H9 (cell line): ENCODE results near the gene NMRK1. TPM values are rescaled to one million over a fixed set of nuclear protein-coding genes. Genes with fewer than 3 reads are reported as not detected.

ENCODE experiments used
- DNase-seq: peaks from one replicate; pipeline ENCODE4 v3.0.0-alpha.2; 2017
- H2AFZ ChIP-seq: one replicate; pipeline ENCODE4 v1.6.1; 2013; ENCODE audit warnings: mild to moderate bottlenecking, low read length, control low read depth, moderate library complexity
- H2AK5ac ChIP-seq: 2 replicates; pipeline ENCODE4 v1.6.1; 2013; ENCODE audit warnings: low read length, control low read depth, mixed read lengths; ENCODE audit not compliant: insufficient read length
- H2BK120ac ChIP-seq: one replicate; pipeline ENCODE4 v1.6.1; 2013; ENCODE audit warnings: low read depth, mild to moderate bottlenecking, low read length, control low read depth, inconsistent platforms; ENCODE audit not compliant: poor library complexity, severe bottlenecking
- H2BK12ac ChIP-seq: 2 replicates; pipeline ENCODE4 v1.6.1; 2013; ENCODE audit warnings: low read length, control low read depth, mixed read lengths, low read depth; ENCODE audit not compliant: insufficient read length
- H2BK15ac ChIP-seq: 2 replicates; pipeline ENCODE4 v1.6.1; 2013; ENCODE audit warnings: low read depth, low read length, control low read depth
- H2BK20ac ChIP-seq: one replicate; pipeline ENCODE4 v1.6.1; 2013; ENCODE audit warnings: low read depth, mild to moderate bottlenecking, low read length, control low read depth, inconsistent platforms; ENCODE audit not compliant: poor library complexity, severe bottlenecking
- H2BK5ac ChIP-seq: 2 replicates; pipeline ENCODE4 v1.6.1; 2013; ENCODE audit warnings: low read length, control low read depth, mixed read lengths; ENCODE audit not compliant: insufficient read length
- H3K14ac ChIP-seq: 2 replicates; pipeline ENCODE4 v1.6.1; 2013; ENCODE audit warnings: low read length, control low read depth; ENCODE audit not compliant: insufficient read depth
- H3K18ac ChIP-seq: 2 replicates; pipeline ENCODE4 v1.6.1; 2013; ENCODE audit warnings: low read depth, mild to moderate bottlenecking, mixed read lengths, low read length, control low read depth; ENCODE audit not compliant: insufficient read length
- H3K23ac ChIP-seq: 2 replicates; pipeline ENCODE4 v1.6.1; 2013; ENCODE audit warnings: low read length, control low read depth, mixed read lengths, low read depth; ENCODE audit not compliant: insufficient read length
- H3K23me2 ChIP-seq: 2 replicates; pipeline ENCODE4 v1.6.1; 2013; ENCODE audit warnings: low read depth, mild to moderate bottlenecking, mixed read lengths, low read length, control low read depth; ENCODE audit not compliant: insufficient read length, poor library complexity, severe bottlenecking
- H3K27ac ChIP-seq: 2 replicates; pipeline ENCODE4 v1.5.1; 2013; ENCODE audit warnings: low read length, control low read depth, mixed read lengths, low read depth; ENCODE audit not compliant: insufficient read length
- H3K27me3 ChIP-seq: 2 replicates; pipeline ENCODE4 v1.6.1; 2013; ENCODE audit warnings: low read length, control low read depth, inconsistent platforms; ENCODE audit not compliant: insufficient read depth
- H3K4ac ChIP-seq: 2 replicates; pipeline ENCODE4 v1.6.1; 2013; ENCODE audit warnings: low read depth, mild to moderate bottlenecking, control low read depth, inconsistent platforms, low read length, moderate library complexity
- H3K4me1 ChIP-seq: 2 replicates; pipeline ENCODE4 v1.6.1; 2013; ENCODE audit warnings: low read length, control low read depth, inconsistent platforms; ENCODE audit not compliant: insufficient read depth
- H3K4me2 ChIP-seq: 2 replicates; pipeline ENCODE4 v1.6.1; 2013; ENCODE audit warnings: low read length, control low read depth, mixed read lengths; ENCODE audit not compliant: insufficient read length, insufficient read depth
- H3K56ac ChIP-seq: 2 replicates; pipeline ENCODE4 v1.6.1; 2013; ENCODE audit warnings: low read depth, mild to moderate bottlenecking, mixed read lengths, low read length, control low read depth; ENCODE audit not compliant: insufficient read length
- H3K79me1 ChIP-seq: 2 replicates; pipeline ENCODE4 v1.6.1; 2013; ENCODE audit warnings: low read depth, mild to moderate bottlenecking, moderate library complexity, low read length, control low read depth, inconsistent platforms; ENCODE audit not compliant: insufficient read depth, poor library complexity, severe bottlenecking
- H3K79me2 ChIP-seq: 2 replicates; pipeline ENCODE4 v1.6.1; 2013; ENCODE audit warnings: low read length, control low read depth, inconsistent platforms; ENCODE audit not compliant: insufficient read depth
- H3K9ac ChIP-seq: 2 replicates; pipeline ENCODE4 v1.6.1; 2013; ENCODE audit warnings: low read length, control low read depth, mixed read lengths; ENCODE audit not compliant: insufficient read length; ENCODE audit errors: extremely low read depth
- H3K9me3 ChIP-seq: one replicate; pipeline ENCODE4 v1.6.1; 2013; ENCODE audit warnings: low read depth, low read length, inconsistent platforms; ENCODE audit not compliant: control insufficient read depth
- H3T11ph ChIP-seq: one replicate; pipeline ENCODE4 v1.6.1; 2013; ENCODE audit warnings: mild to moderate bottlenecking, low read length, control low read depth, inconsistent platforms
- H4K20me1 ChIP-seq: one replicate; pipeline ENCODE4 v1.6.1; 2013; ENCODE audit not compliant: control insufficient read depth, insufficient read length, insufficient read depth
- H4K5ac ChIP-seq: 2 replicates; pipeline ENCODE4 v1.6.1; 2013; ENCODE audit warnings: low read depth, mild to moderate bottlenecking, mixed read lengths, low read length, control low read depth; ENCODE audit not compliant: insufficient read length
- H4K8ac ChIP-seq: replicated peaks from 2 replicates; pipeline ENCODE4 v1.6.1; 2013; ENCODE audit warnings: low read length, control low read depth, mixed read lengths, low read depth; ENCODE audit not compliant: insufficient read length
- H4K91ac ChIP-seq: 2 replicates; pipeline ENCODE4 v1.6.1; 2013; ENCODE audit warnings: low read depth, mild to moderate bottlenecking, moderate library complexity, mixed read lengths, low read length, control low read depth; ENCODE audit not compliant: insufficient read length
- H3K27ac Mint-ChIP-seq, 3 experiments: 2 replicates in 2 of 3; 3 replicates in 1 of 3; pipeline ENCODE4 v1.8.0; 2020 to 2021; ENCODE audit warnings: mixed read lengths in 3 of 3, mild to moderate bottlenecking in 1 of 3, moderate library complexity in 1 of 3
- H3K27me3 Mint-ChIP-seq: 2 replicates; pipeline ENCODE4 v1.8.0; 2021; ENCODE audit warnings: low read depth, mild to moderate bottlenecking, moderate library complexity, mixed read lengths
- H3K36me3 Mint-ChIP-seq, 3 experiments: 2 replicates in 2 of 3; 3 replicates in 1 of 3; pipeline ENCODE4 v1.8.0; 2020 to 2021; ENCODE audit warnings: low read depth in 3 of 3, mixed read lengths in 3 of 3; ENCODE audit not compliant: insufficient read depth in 1 of 3
- H3K4me1 Mint-ChIP-seq, 2 experiments: 2 replicates each; pipeline ENCODE4 v1.8.0; 2020; ENCODE audit warnings: mixed read lengths in 2 of 2
- H3K4me3 Mint-ChIP-seq, 2 experiments: 2 replicates in 1 of 2; 3 replicates in 1 of 2; pipeline ENCODE4 v1.8.0; 2020 to 2021; ENCODE audit warnings: mild to moderate bottlenecking in 2 of 2, mixed read lengths in 2 of 2, moderate library complexity in 1 of 2
- H3K9me3 Mint-ChIP-seq, 2 experiments: 2 replicates in 1 of 2; 3 replicates in 1 of 2; pipeline ENCODE4 v1.8.0; 2020; ENCODE audit warnings: mild to moderate bottlenecking in 2 of 2, mixed read lengths in 2 of 2, moderate library complexity in 1 of 2
- CTCF ChIP-seq: fragments of 200-600 bp; sonication (generic); conservative IDR thresholded peaks from 3 replicates; pipeline ENCODE4 v1.8.0; 2021; ENCODE audit warnings: antibody characterized with exemption, mild to moderate bottlenecking
- WGBS: extraction: QIAGEN DNeasy Blood & Tissue Kit; methylation state at CpG from one replicate; pipeline ENCODE4 v1.1.7; 2013; ENCODE audit warnings: missing lambda C conversion rate, low lambda C conversion rate, mixed read lengths; ENCODE audit not compliant: insufficient read length; ENCODE audit errors: extremely low coverage; 5-methylcytosine and 5-hydroxymethylcytosine counted together
- total RNA-seq: library from RNA; stranded (reverse); gene quantifications from 2 replicates; pipeline ENCODE4 v1.2.1, GENCODE V29; 2021

The NMRK1 gene
- total RNA-seq, 1 experiment from 2014 or later, result 3.0 TPM

- no peak overlapping the region for H4K8ac ChIP-seq
- no peak overlapping the region for H4K91ac ChIP-seq
- Mint-ChIP-seq H3K27me3 (no peaks in the 10 kb centered on the region), H3K4me1 (peaks cover 11% of the 10 kb centered on the region in 2 experiments), H3K4me3 (no peak overlapping the region), H3K36me3 (peaks cover 0 to 9% (median 5%) of the 10 kb centered on the region in 3 experiments; a peak in 5 of 7 replicates), H3K27ac (no peak overlapping the region; a peak in 1 of 7 replicates), H3K9me3 (no peaks in the 10 kb centered on the region)
- no peak overlapping the region for H3K14ac ChIP-seq
- H3K23ac ChIP-seq, result no peak overlapping the region
- no peaks in the 10 kb centered on the region for H3K79me1 ChIP-seq
- no peak for TF ChIP-seq CTCF
- no peak overlapping the region for H2AFZ ChIP-seq
- no peak overlapping the region for H3T11ph ChIP-seq
- no peak overlapping the region for H3K18ac ChIP-seq
- no peak overlapping the region for H3K4ac ChIP-seq
- H2BK12ac ChIP-seq, result no peak overlapping the region
- H3K4me1 ChIP-seq, result peaks cover 9% of the 10 kb centered on the region; the same call in 1 of the 2 replicates
- no peak overlapping the region for H2BK20ac ChIP-seq
- whole genome bisulfite sequencing, result no CpG with 5 or more reads among the region's 10 CpGs
- no peaks in the 10 kb centered on the region for H3K23me2 ChIP-seq
- no peak overlapping the region for H2BK15ac ChIP-seq
- no peaks in the 10 kb centered on the region for H3K79me2 ChIP-seq
- no peaks in the 10 kb centered on the region for H3K27me3 ChIP-seq
- no peak overlapping the region for H3K9ac ChIP-seq
- DNase-seq, result no peak
- no peak overlapping the region for H2BK120ac ChIP-seq
- H3K4me2 ChIP-seq, result no peak overlapping the region
- no peaks in the 10 kb centered on the region for H4K20me1 ChIP-seq
- no peak overlapping the region for H2AK5ac ChIP-seq
- H3K56ac ChIP-seq, result no peak overlapping the region
- no peak overlapping the region for H3K27ac ChIP-seq
- H3K9me3 ChIP-seq, result no peaks in the 10 kb centered on the region
- H2BK5ac ChIP-seq, result no peak overlapping the region
- no peak overlapping the region for H4K5ac ChIP-seq
Measured at GRCh38 chr9:75123696-75124095, 35.7 kb upstream of the NMRK1 start.
